Suprapubic skin (tissue), 4 donors: ENCODE measurements around the gene STAT1.

ENCODE experiments used
- CTCF ChIP-seq, 2 donors: fragments of 200-600 bp in 1 of 2; fragments of 450-650 bp in 1 of 2; sonication (generic) in 1 of 2; IDR thresholded peaks; one replicate each; pipeline ENCODE4 v1.5.1; 2016 to 2019; ENCODE audit warnings: antibody characterized with exemption in 2 of 2, mild to moderate bottlenecking in 1 of 2, moderate library complexity in 1 of 2
- EP300 ChIP-seq: sonication (generic); formaldehyde crosslinking; IDR thresholded peaks from one replicate; pipeline ENCODE4 v1.6.1; 2017; ENCODE audit warnings: antibody characterized with exemption
- POLR2A ChIP-seq, 2 donors: fragments of 450-650 bp; IDR thresholded peaks; one replicate each; pipeline ENCODE4 v1.6.1; 2017; ENCODE audit warnings: antibody characterized with exemption in 2 of 2, mild to moderate bottlenecking in 2 of 2, moderate library complexity in 2 of 2
- POLR2AphosphoS5 ChIP-seq, 3 donors: sonication (generic); formaldehyde crosslinking; IDR thresholded peaks; one replicate each; pipeline ENCODE4 v1.6.1; 2017; ENCODE audit warnings: antibody characterized with exemption in 3 of 3

- TF ChIP-seq CTCF (IDR thresholded peaks at IDR 0.05) (no peak), POLR2A (IDR thresholded peaks at IDR 0.05) (no peak), EP300 (no peak), POLR2AphosphoS5 (IDR thresholded peaks at IDR 0.05) (no peak)
Measured at GRCh38 chr2:190973262-190973661, 40.7 kb downstream of the STAT1 start.
